Osteoblast (primary cell): Measurements from ENCODE around the gene ZNF507. TPM values are rescaled to one million over a fixed set of nuclear protein-coding genes. Genes with fewer than 3 reads are reported as not detected.

ENCODE experiments used
- DNase-seq: peaks from one replicate; pipeline ENCODE4 v3.0.0; 2011; ENCODE audit warnings: low spot score, mixed read lengths; ENCODE audit not compliant: insufficient read length; ENCODE audit errors: missing footprints
- H2AFZ ChIP-seq: 2 replicates; pipeline ENCODE4 v1.6.0; 2011; ENCODE audit warnings: mild to moderate bottlenecking, low read length
- H3K27ac ChIP-seq: 2 replicates; pipeline ENCODE4 v1.5.1; 2011; ENCODE audit warnings: mild to moderate bottlenecking, low read depth, low read length, moderate library complexity
- H3K27me3 ChIP-seq: 2 replicates; pipeline ENCODE4 v1.6.0; 2012; ENCODE audit warnings: mild to moderate bottlenecking, control low read depth, inconsistent platforms, low read length, moderate library complexity; ENCODE audit not compliant: insufficient read depth
- H3K36me3 ChIP-seq: 2 replicates; pipeline ENCODE4 v1.5.1; 2011; ENCODE audit warnings: mild to moderate bottlenecking, low read length, control low read depth, moderate library complexity; ENCODE audit not compliant: insufficient read depth
- H3K4me1 ChIP-seq: 2 replicates; pipeline ENCODE4 v1.5.1; 2011; ENCODE audit warnings: mild to moderate bottlenecking, low read length, control low read depth, moderate library complexity; ENCODE audit not compliant: insufficient read depth
- H3K4me2 ChIP-seq: 2 replicates; pipeline ENCODE4 v1.6.0; 2011; ENCODE audit warnings: mild to moderate bottlenecking, low read length; ENCODE audit not compliant: insufficient read depth
- H3K4me3 ChIP-seq: fragments of 200-600 bp; sonication (generic); 3 replicates; pipeline ENCODE4 v1.5.1; 2012; ENCODE audit warnings: mild to moderate bottlenecking, low read length, inconsistent platforms; ENCODE audit not compliant: insufficient read depth
- H3K79me2 ChIP-seq: 2 replicates; pipeline ENCODE4 v1.6.0; 2012; ENCODE audit warnings: mild to moderate bottlenecking, low read length, control low read depth, inconsistent platforms; ENCODE audit not compliant: insufficient read depth
- H3K9me3 ChIP-seq: 2 replicates; pipeline ENCODE4 v1.5.1; 2011; ENCODE audit warnings: low read depth, low read length, control low read depth
- H4K20me1 ChIP-seq: 2 replicates; pipeline ENCODE4 v1.6.0; 2012; ENCODE audit warnings: mild to moderate bottlenecking, low read length, control low read depth; ENCODE audit not compliant: insufficient read depth
- total RNA-seq: library from RNA; depleted of rRNA; stranded (reverse); fragments of >200 nt; gene quantifications from 2 replicates; pipeline ENCODE4 v1.2.3, GENCODE V29; 2012
- TF ChIP-seq, protein P1 (sequence below): IDR thresholded peaks from 2 replicates; pipeline ENCODE4 v1.5.1; 2011; ENCODE audit warnings: mild to moderate bottlenecking, low read depth, low read length, moderate library complexity; ENCODE audit errors: extremely low read depth

ZNF507 gene
- total RNA-seq, 1 donor = 13.0 TPM

DNA sequence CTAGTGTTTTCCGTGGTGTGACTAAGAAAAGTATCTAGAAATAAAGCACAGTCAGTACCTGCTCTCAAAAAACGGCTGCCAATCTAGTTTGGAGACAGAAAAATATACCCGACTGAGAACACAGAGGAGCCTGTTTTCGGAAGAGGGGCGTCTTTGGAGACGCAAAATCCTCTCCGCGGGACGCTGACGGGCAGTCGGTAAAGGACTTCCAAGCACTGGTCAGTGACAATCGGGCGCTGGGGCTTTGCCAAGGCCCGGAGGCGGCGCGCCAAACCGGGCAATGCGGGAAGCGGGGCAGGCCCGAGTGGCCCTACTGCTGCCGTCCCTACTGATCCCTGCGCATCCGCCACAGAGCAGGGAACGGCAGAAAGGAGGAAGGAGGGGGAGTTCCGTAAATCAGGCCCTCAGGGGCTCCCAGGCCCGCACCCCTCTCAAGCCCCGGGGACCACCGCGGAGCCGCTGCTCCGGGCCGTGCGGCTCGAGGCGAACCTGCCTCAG, 59.6 kb downstream of the ZNF507 start:
- Histone ChIP-seq H2AFZ (peak overlapping the region; percentile 87), H4K20me1 (no peaks in the 10 kb centered on the region), H3K36me3 (peaks cover 8% of the 10 kb centered on the region), H3K4me3 (peak overlapping the region; percentile 88), H3K4me1 (peaks cover 15% of the 10 kb centered on the region), H3K79me2 (peaks cover 25% of the 10 kb centered on the region), H3K27me3 (no peaks in the 10 kb centered on the region), H3K27ac (peak overlapping the region; percentile 90), H3K9me3 (no peaks in the 10 kb centered on the region), H3K4me2 (peak overlapping the region; percentile 91)
- DNase-seq = no peak
- TF ChIP-seq, protein P1, sequence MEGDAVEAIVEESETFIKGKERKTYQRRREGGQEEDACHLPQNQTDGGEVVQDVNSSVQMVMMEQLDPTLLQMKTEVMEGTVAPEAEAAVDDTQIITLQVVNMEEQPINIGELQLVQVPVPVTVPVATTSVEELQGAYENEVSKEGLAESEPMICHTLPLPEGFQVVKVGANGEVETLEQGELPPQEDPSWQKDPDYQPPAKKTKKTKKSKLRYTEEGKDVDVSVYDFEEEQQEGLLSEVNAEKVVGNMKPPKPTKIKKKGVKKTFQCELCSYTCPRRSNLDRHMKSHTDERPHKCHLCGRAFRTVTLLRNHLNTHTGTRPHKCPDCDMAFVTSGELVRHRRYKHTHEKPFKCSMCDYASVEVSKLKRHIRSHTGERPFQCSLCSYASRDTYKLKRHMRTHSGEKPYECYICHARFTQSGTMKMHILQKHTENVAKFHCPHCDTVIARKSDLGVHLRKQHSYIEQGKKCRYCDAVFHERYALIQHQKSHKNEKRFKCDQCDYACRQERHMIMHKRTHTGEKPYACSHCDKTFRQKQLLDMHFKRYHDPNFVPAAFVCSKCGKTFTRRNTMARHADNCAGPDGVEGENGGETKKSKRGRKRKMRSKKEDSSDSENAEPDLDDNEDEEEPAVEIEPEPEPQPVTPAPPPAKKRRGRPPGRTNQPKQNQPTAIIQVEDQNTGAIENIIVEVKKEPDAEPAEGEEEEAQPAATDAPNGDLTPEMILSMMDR = no peak

DNA sequence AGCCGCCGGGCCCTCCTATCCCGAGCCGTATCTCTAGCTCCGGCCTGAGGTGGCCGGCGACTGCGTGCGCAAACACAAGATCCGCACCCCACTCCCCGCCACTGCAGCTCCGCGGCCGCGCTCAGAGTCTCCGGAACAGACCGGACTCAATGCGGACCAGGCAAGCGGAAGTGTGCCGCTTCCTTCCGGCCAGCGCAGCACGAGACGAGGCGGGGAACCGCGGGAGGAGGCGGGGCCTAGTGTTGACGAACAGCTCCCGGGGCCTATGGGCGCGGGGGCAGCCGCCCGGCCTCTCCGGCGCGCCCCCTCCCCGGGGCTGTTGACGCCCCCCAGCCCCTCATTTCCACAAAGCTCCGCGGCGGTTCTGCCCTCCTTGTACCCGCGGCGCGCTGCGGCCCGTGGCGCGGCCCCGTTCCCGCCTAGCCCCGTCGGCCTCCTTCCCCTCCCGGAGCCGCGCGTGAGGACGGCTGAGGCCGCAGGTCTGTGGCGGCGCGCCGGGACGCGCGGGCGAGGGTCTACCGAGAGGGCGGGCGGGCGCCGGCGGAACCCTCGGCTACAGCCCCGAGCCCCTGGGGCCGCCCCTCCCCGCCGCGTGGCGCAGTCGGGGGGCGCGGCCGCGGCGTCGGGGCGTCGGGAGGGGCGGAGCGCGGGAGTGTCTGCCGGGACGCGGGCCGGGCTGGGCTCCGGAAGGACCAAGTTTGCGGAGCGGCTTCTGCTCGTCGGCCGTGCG, 60.2 kb downstream of the ZNF507 start, which contains the start of gene DPY19L3:
Gene DPY19L3, plus strand, starts transcription at position 340 of the 730 bp plus-strand sequence. CDS start 2,484 bp downstream, outside the sequence.
- DNase-seq = peak; percentile 99
- Histone ChIP-seq H3K4me1 (peaks cover 15% of the 10 kb centered on the region), H4K20me1 (no peaks in the 10 kb centered on the region), H2AFZ (peak within 1 kb of the TSS; percentile 87), H3K27ac (peak within 1 kb of the TSS; percentile 90), H3K4me2 (peak within 1 kb of the TSS; percentile 91), H3K27me3 (no peaks in the 10 kb centered on the region), H3K79me2 (peaks cover 25% of the 10 kb centered on the region), H3K4me3 (peak within 1 kb of the TSS; percentile 88), H3K9me3 (no peaks in the 10 kb centered on the region), H3K36me3 (peaks cover 12% of the 10 kb centered on the region)
- TF ChIP-seq, protein P1 = no peak

DNA sequence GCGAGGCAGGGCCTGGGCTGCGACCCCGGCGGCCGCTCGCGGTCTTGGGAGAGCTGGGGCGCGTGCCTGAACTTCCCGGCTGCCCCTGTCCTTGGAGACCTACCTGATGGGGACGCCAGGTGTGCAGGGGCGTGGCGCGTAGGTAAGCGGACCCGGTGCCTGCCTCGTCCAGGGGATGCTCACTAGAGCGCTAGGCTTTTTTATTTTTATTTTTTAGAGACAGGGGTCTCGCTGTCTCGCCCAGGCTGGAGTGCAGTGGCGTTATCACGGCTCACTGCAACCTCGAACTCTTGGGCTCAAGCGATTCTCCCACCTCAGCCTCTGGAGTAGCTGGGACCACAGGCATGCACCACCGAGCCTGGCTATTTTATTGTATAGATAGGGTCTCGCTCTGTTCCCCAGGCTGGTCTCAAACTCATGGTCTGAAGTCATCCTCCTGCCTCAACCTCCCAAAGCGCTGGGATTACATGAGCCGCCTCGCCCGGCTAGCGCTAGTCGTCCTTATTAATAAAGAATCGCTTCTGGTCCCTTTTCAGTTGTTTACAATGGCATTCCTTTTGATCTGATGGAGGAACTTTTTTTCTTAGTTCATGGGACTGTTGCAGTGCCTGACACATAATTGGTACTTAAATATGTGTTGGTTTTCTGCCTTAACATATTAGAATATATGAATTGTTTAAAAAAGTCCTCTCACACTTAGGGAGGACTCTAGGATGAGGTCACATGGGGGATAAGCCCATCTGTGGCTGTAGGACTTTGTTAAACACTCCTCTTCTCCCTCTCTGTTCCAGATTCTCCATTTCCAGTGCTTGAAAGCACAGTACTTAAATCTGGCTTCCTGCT, 61.0 kb downstream of the ZNF507 start:
- H3K27ac ChIP-seq = peak overlapping the region; percentile 90

More for the DNA sequence above, 61.0 kb downstream of the ZNF507 start:
- TF ChIP-seq, protein P1 = no peak
- H3K79me2 ChIP-seq = peaks cover 25% of the 10 kb centered on the region
- peak; percentile 62 for DNase-seq
- peaks cover 15% of the 10 kb centered on the region for H3K36me3 ChIP-seq
- peaks cover 15% of the 10 kb centered on the region for H3K4me1 ChIP-seq
- H3K9me3 ChIP-seq = no peaks in the 10 kb centered on the region
- H4K20me1 ChIP-seq = no peaks in the 10 kb centered on the region
- H2AFZ ChIP-seq = peak overlapping the region; percentile 55
- H3K4me3 ChIP-seq = peak overlapping the region; percentile 88
- no peaks in the 10 kb centered on the region for H3K27me3 ChIP-seq
- peak overlapping the region; percentile 82 for H3K4me2 ChIP-seq
